Urinary bladder (tissue), 4 donors: ENCODE data around the gene GATAD2A. TPM values are rescaled to one million over a fixed set of nuclear protein-coding genes. Genes with fewer than 3 reads are reported as not detected.

Source experiments
- DNase-seq: peaks from one replicate; pipeline ENCODE4 v3.0.0-alpha.2; 2015; ENCODE audit errors: extremely low spot score
- H3K27ac ChIP-seq: one replicate; pipeline ENCODE4 v1.5.1; 2013; ENCODE audit warnings: low read depth, mild to moderate bottlenecking, moderate library complexity
- H3K36me3 ChIP-seq: one replicate; pipeline ENCODE4 v1.6.1; 2013; ENCODE audit warnings: mild to moderate bottlenecking, moderate library complexity; ENCODE audit not compliant: insufficient read depth
- H3K4me1 ChIP-seq: one replicate; pipeline ENCODE4 v1.6.1; 2013; ENCODE audit warnings: mild to moderate bottlenecking, moderate library complexity; ENCODE audit not compliant: insufficient read depth
- H3K4me3 ChIP-seq: one replicate; pipeline ENCODE4 v1.5.1; 2013; ENCODE audit warnings: low read depth, low read length
- WGBS: extraction: QIAGEN DNeasy Blood & Tissue Kit; methylation state at CpG from one replicate; pipeline ENCODE4 v1.1.7; 2013; 5-methylcytosine and 5-hydroxymethylcytosine counted together
- polyA plus RNA-seq: library from polyadenylated mRNA; stranded (reverse); fragments of 200-250 nt; gene quantifications from one replicate; pipeline ENCODE4 v1.2.3, GENCODE V29; 2013
- total RNA-seq: library from RNA; depleted of rRNA; stranded (reverse); fragments of >200 nt; gene quantifications from one replicate; pipeline ENCODE4 v1.2.3, GENCODE V29; 2014
- donor health status: healthy with polysubstance abuse.
- donor health status: healthy.

Gene GATAD2A
- total and polyA plus RNA-seq, 2 donors: 15.8 to 22.9 TPM

- Histone ChIP-seq H3K4me1 (no peaks in the 10 kb centered on the region), H3K27ac (no peak overlapping the region), H3K4me3 (no peak overlapping the region), H3K36me3 (no peaks in the 10 kb centered on the region)
- no peak for DNase-seq
- WGBS: 93% methylated on average over 53 of the region's 53 CpGs
Observed at GRCh38 chr19:19544954-19545591, 139.6 kb downstream of the GATAD2A start.

DNA sequence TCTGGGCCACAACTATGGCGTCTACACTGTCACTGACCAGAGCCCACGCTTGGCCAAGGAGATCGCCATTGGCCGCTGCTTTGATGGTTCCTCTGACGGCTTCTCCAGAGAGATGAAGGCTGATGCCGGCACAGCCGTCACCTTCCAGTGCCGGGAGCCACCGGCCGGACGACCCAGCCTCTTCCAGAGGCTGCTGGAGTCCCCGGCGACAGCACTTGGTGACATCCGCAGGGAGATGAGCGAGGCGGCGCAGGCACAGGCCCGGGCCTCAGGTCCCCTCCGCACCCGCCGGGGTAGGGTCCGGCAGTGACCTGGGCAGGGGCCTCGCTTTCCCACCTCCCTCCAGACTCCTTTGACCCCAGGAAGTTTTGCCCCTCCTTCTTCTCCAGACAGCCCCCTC is 140.2 kb downstream of the GATAD2A start:
- H3K36me3 ChIP-seq: no peaks in the 10 kb centered on the region
- H3K4me3 ChIP-seq: no peak overlapping the region
- DNase-seq: no peak
- no peak overlapping the region for H3K27ac ChIP-seq
- 94% methylated on average over 23 of the region's 23 CpGs for WGBS
- H3K4me1 ChIP-seq: no peaks in the 10 kb centered on the region

- Histone ChIP-seq H3K4me1 (no peaks in the 10 kb centered on the region), H3K4me3 (no peak overlapping the region), H3K27ac (no peak overlapping the region), H3K36me3 (no peaks in the 10 kb centered on the region)
- WGBS: 60% methylated on average over 19 of the region's 19 CpGs
- no peak for DNase-seq
Observed at GRCh38 chr19:19546751-19547162, 141.3 kb downstream of the GATAD2A start.

GRCh38 chr19:19547674-19548336 is 142.3 kb downstream of the GATAD2A start:
- Histone ChIP-seq H3K36me3 (no peaks in the 10 kb centered on the region), H3K4me3 (no peak overlapping the region), H3K4me1 (no peaks in the 10 kb centered on the region), H3K27ac (no peak overlapping the region)
- WGBS: 50% methylated on average over 15 of the region's 15 CpGs
- DNase-seq: no peak

GRCh38 chr19:19548915-19549759 is 143.7 kb downstream of the GATAD2A start:
- Histone ChIP-seq H3K4me3 (no peak overlapping the region), H3K27ac (no peak overlapping the region), H3K36me3 (no peaks in the 10 kb centered on the region), H3K4me1 (no peaks in the 10 kb centered on the region)
- 68% methylated on average over 13 of the region's 13 CpGs for WGBS
- no peak for DNase-seq

- Histone ChIP-seq H3K4me3 (no peak overlapping the region), H3K27ac (no peak overlapping the region), H3K36me3 (no peaks in the 10 kb centered on the region), H3K4me1 (no peaks in the 10 kb centered on the region)
- WGBS: 64% methylated on average over 23 of the region's 23 CpGs
- DNase-seq: no peak
Observed at GRCh38 chr19:19549804-19550464, 144.5 kb downstream of the GATAD2A start.

DNA sequence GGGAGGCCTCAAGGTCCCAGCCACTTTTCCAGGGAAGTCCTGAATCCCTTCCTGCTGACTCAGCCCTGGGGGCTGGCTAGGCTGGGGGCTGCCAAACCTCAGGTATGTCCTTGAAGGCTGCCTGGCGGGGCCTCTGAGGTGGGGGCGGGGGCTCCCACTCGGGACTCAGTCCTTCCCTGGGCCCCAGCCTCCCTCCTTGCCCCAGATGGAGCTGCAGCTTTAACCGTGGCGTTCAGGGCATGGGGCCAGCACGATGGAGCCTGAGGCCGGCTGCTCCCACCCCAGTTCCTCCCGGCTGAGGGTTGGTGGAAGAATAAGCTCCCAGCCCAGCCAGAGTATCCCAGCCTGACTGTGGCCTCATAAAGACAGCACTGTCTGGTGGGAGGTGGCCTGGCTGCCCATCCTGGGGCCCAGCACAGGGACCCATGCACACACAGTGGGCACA is 145.0 kb downstream of the GATAD2A start:
- DNase-seq: no peak
- H3K36me3 ChIP-seq: no peaks in the 10 kb centered on the region
- no peaks in the 10 kb centered on the region for H3K4me1 ChIP-seq
- WGBS: 20% methylated on average over 8 of the region's 8 CpGs
- H3K27ac ChIP-seq: no peak overlapping the region
- no peak overlapping the region for H3K4me3 ChIP-seq

GRCh38 chr19:19550972-19551852 is 145.7 kb downstream of the GATAD2A start:
- Histone ChIP-seq H3K36me3 (no peaks in the 10 kb centered on the region), H3K4me1 (no peaks in the 10 kb centered on the region), H3K4me3 (no peak overlapping the region), H3K27ac (no peak overlapping the region)
- no peak for DNase-seq
- WGBS: 73% methylated on average over 10 of the region's 10 CpGs

- Histone ChIP-seq H3K27ac (no peak overlapping the region), H3K4me1 (no peaks in the 10 kb centered on the region), H3K4me3 (no peak overlapping the region), H3K36me3 (no peaks in the 10 kb centered on the region)
- no peak for DNase-seq
- 68% methylated on average over 14 of the region's 14 CpGs for WGBS
Observed at GRCh38 chr19:19551853-19552192, 146.3 kb downstream of the GATAD2A start.

GRCh38 chr19:19552798-19553197 is 147.3 kb downstream of the GATAD2A start:
- Histone ChIP-seq H3K4me1 (no peaks in the 10 kb centered on the region), H3K27ac (no peak overlapping the region), H3K36me3 (no peaks in the 10 kb centered on the region), H3K4me3 (no peak overlapping the region)
- no peak for DNase-seq
- 56% methylated on average over 6 of the region's 6 CpGs for WGBS

- Histone ChIP-seq H3K27ac (no peak overlapping the region), H3K36me3 (no peaks in the 10 kb centered on the region), H3K4me1 (no peaks in the 10 kb centered on the region), H3K4me3 (no peak overlapping the region)
- 92% methylated on average over 10 of the region's 10 CpGs for WGBS
- no peak for DNase-seq
Observed at GRCh38 chr19:19553670-19554069, 148.2 kb downstream of the GATAD2A start.

- no peak overlapping the region for H3K4me3 ChIP-seq
- DNase-seq: no peak
- H3K36me3 ChIP-seq: no peaks in the 10 kb centered on the region
- no peak overlapping the region for H3K27ac ChIP-seq
- 68% methylated on average over 34 of the region's 34 CpGs for WGBS
- no peaks in the 10 kb centered on the region for H3K4me1 ChIP-seq
Observed at GRCh38 chr19:19554074-19555023, 148.9 kb downstream of the GATAD2A start.
